HCT116 (cell line): ENCODE data around the gene USP17L30. TPM values are rescaled to one million over a fixed set of nuclear protein-coding genes. Genes with fewer than 3 reads are reported as not detected.

Source experiments
- ATAC-seq: fragments of 200-7000 bp; cut with Tn5 transposase; 2 replicates; pipeline ENCODE4 v1.9.1; 2020; ENCODE audit warnings: mild to moderate bottlenecking, moderate library complexity
- BruUV-seq: library from RNA; stranded (reverse); fragments of 400-500 nt; replicated peaks from 2 replicates; lab custom pipeline; 2021; lab: Mats Ljungman, UMichigan
- CTCF ChIA-PET: fragments of 300-600 bp; sonication (Branson Sonifier 250); formaldehyde crosslinking; loops from one replicate; lab custom pipeline; 2021; ENCODE audit warnings: antibody characterized with exemption; lab: Charles Lee
- POLR2A ChIA-PET: fragments of 300-600, 350-600 bp; sonication (Branson Sonifier 250); formaldehyde crosslinking; loops from one replicate; lab custom pipeline; 2021; ENCODE audit warnings: antibody characterized with exemption; lab: Charles Lee
- RAD21 ChIA-PET, 2 experiments: fragments of 300-600 bp; sonication (Branson Sonifier 250); formaldehyde crosslinking; loops; one replicate each; lab custom pipeline; 2023; ENCODE audit warnings: low total read pairs in 2 of 2; ENCODE audit not compliant: uncharacterized antibody in 2 of 2, unreplicated experiment in 2 of 2, low non-redundant PET in 1 of 2; lab: Charles Lee
- DNase-seq: peaks from one replicate; pipeline ENCODE4 v3.0.0-alpha.2; 2010; ENCODE audit warnings: low read depth, low spot score
- H2AFZ ChIP-seq: fragments of 200-600 bp; shearing (Covaris generic), sonication (generic); 2 replicates; pipeline ENCODE4 v1.6.1; 2017; ENCODE audit warnings: low read depth, mixed run types, mixed read lengths, antibody characterized with exemption, low read length; ENCODE audit not compliant: poor library complexity, severe bottlenecking
- H3K27ac ChIP-seq: 2 replicates; pipeline ENCODE4 v1.5.1; 2012; ENCODE audit warnings: low read depth, low read length
- H3K27me3 ChIP-seq: fragments of 200-600 bp; sonication (generic); 2 replicates; pipeline ENCODE4 v1.6.1; 2016; ENCODE audit warnings: mixed run types, low read length, mixed read lengths; ENCODE audit not compliant: insufficient read depth
- H3K36me3 ChIP-seq, 2 experiments: fragments of 200-500 bp in 1 of 2; fragments of 200-600 bp in 1 of 2; sonication (Bioruptor generic) in 1 of 2; sonication (generic) in 1 of 2; 2 replicates each; pipeline versions ENCODE4 v1.5.1 to v1.6.1; 2014 to 2016; ENCODE audit warnings: low read length in 2 of 2, inconsistent platforms in 1 of 2, mixed read lengths in 1 of 2, mixed run types in 1 of 2; ENCODE audit not compliant: insufficient read depth in 2 of 2, control insufficient read depth in 1 of 2
- H3K4me1 ChIP-seq, 2 experiments: fragments of 200-600 bp in 1 of 2; sonication (generic) in 1 of 2; 2 replicates each; pipeline versions ENCODE4 v1.5.1 to v1.6.1; 2012 to 2017; ENCODE audit warnings: low read length in 2 of 2, inconsistent platforms in 1 of 2, mild to moderate bottlenecking in 1 of 2, mixed read lengths in 1 of 2, mixed run types in 1 of 2, moderate library complexity in 1 of 2; ENCODE audit not compliant: insufficient read depth in 2 of 2, control insufficient read depth in 1 of 2
- H3K4me2 ChIP-seq: fragments of 200-600 bp; sonication (generic); 2 replicates; pipeline ENCODE4 v1.6.1; 2017; ENCODE audit warnings: mixed run types, low read length, mixed read lengths
- H3K4me3 ChIP-seq, 2 experiments: fragments of 200-600 bp in 1 of 2; sonication (generic) in 1 of 2; replicated peaks in 1 of 2; 2 replicates each; pipeline ENCODE4 v1.5.1; 2011 to 2016; ENCODE audit warnings: low read length in 2 of 2, control low read depth in 1 of 2, low read depth in 1 of 2, mild to moderate bottlenecking in 1 of 2, mixed read lengths in 1 of 2, mixed run types in 1 of 2
- H3K79me2 ChIP-seq: fragments of 200-600 bp; sonication (generic); 2 replicates; pipeline ENCODE4 v1.6.1; 2017; ENCODE audit warnings: mild to moderate bottlenecking, mixed run types, low read length, moderate library complexity, mixed read lengths; ENCODE audit not compliant: insufficient read depth
- H3K9ac ChIP-seq: fragments of 200-600 bp; sonication (generic); 2 replicates; pipeline ENCODE4 v1.6.1; 2016; ENCODE audit warnings: low read length, mixed read lengths
- H3K9me2 ChIP-seq: fragments of 200-600 bp; sonication (generic), shearing (Covaris generic); 2 replicates; pipeline ENCODE4 v1.6.1; 2017; ENCODE audit warnings: mixed run types, mild to moderate bottlenecking, moderate library complexity; ENCODE audit not compliant: insufficient read depth
- H3K9me3 ChIP-seq, 2 experiments: fragments of 200-500 bp in 1 of 2; fragments of 200-600 bp in 1 of 2; sonication (Bioruptor generic) in 1 of 2; sonication (generic) in 1 of 2; 2 replicates each; pipeline ENCODE4 v1.6.1; 2014 to 2017; ENCODE audit warnings: low read length in 2 of 2, mixed read lengths in 2 of 2, inconsistent platforms in 1 of 2, low read depth in 1 of 2, mild to moderate bottlenecking in 1 of 2, mixed run types in 1 of 2, moderate library complexity in 1 of 2; ENCODE audit not compliant: control insufficient read depth in 1 of 2, insufficient read depth in 1 of 2
- H4K20me1 ChIP-seq: fragments of 200-600 bp; sonication (generic), shearing (Covaris generic); 2 replicates; pipeline ENCODE4 v1.6.1; 2017; ENCODE audit warnings: mixed run types, mild to moderate bottlenecking, moderate library complexity; ENCODE audit not compliant: insufficient read depth
- CEBPB ChIP-seq: IDR thresholded peaks from 2 replicates; pipeline ENCODE4 v1.6.1; 2012; ENCODE audit warnings: low read depth
- intact Hi-C: fragments of 100-400 bp; cut with micrococcal nuclease; formaldehyde crosslinking; loops from 2 replicates; pipeline ENCODE4 v1.10.0; 2022
- total RNA-seq: library from RNA; stranded (reverse); gene quantifications from one replicate; pipeline ENCODE4 v1.2.1, GENCODE V29; 2021; ENCODE audit not compliant: unreplicated experiment

Gene USP17L30
- total RNA-seq, 1 experiment from 2014 or later = not detected

DNA sequence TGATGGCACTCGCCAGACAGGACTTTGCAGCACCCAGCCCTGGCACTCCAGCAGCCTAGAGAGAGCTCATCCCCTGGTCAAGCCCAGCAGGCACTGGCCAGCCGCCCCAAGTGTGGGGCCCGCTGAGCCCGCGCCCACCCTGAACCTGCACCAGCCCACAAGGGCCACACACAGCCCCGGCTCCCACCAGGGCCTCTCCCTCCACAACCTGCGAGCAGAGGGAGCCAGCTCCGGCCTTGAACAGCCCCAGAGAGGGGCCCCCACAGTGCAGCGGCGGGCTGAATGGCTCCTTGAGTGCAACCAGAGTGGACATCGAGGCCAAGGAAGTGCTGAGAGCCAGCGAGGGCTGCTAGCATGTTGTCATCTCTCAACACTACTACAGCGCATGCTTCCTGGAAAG lies 46.9 kb downstream of the USP17L30 start:
- H3K79me2 ChIP-seq = no peaks in the 10 kb centered on the region
- no peaks in the 10 kb centered on the region for H4K20me1 ChIP-seq
- no peak for DNase-seq
- POLR2A ChIA-PET = no interaction called here
- H2AFZ ChIP-seq = no peak overlapping the region
- H3K36me3 ChIP-seq = no peaks in the 10 kb centered on the region
- H3K4me3 ChIP-seq = no peak overlapping the region
- H3K9me3 ChIP-seq = no peaks in the 10 kb centered on the region
- no TSS peak for BruUV-seq
- H3K27me3 ChIP-seq = no peaks in the 10 kb centered on the region
- no peak overlapping the region for H3K27ac ChIP-seq
- no peak overlapping the region for H3K4me2 ChIP-seq
- no peak overlapping the region for H3K9ac ChIP-seq
- CTCF ChIA-PET = no interaction called here
- TF ChIP-seq CEBPB = no peak
- TF ChIP-seq, all 23 proteins: peak for 0
- no peaks in the 10 kb centered on the region for H3K4me1 ChIP-seq
- H3K9me2 ChIP-seq = no peaks in the 10 kb centered on the region
- intact Hi-C loops = no loop called here
- RAD21 ChIA-PET = no interaction called here
- ATAC-seq = no peak

Other genes starting within 250 kb of the USP17L30 start
- not detected for gene FAM90A26, start 192.7 kb upstream of the USP17L30 start, total RNA-seq
- gene USP17L10, start 152.5 kb upstream of the USP17L30 start, total RNA-seq = not detected
- gene USP17L11, start 147.7 kb upstream of the USP17L30 start, total RNA-seq = 0.15 TPM
- gene USP17L12, start 143.0 kb upstream of the USP17L30 start, total RNA-seq = not detected
- not detected for gene USP17L13, start 138.2 kb upstream of the USP17L30 start, total RNA-seq
- gene USP17L15, start 128.7 kb upstream of the USP17L30 start, total RNA-seq = not detected
- gene USP17L17, start 119.2 kb upstream of the USP17L30 start, total RNA-seq = not detected
- not detected for gene USP17L18, start 114.5 kb upstream of the USP17L30 start, total RNA-seq
- gene USP17L19, start 109.8 kb upstream of the USP17L30 start, total RNA-seq = not detected
- gene USP17L20, start 105.0 kb upstream of the USP17L30 start, total RNA-seq = 0.15 TPM
- gene USP17L21, start 100.3 kb upstream of the USP17L30 start, total RNA-seq = not detected
- gene USP17L22, start 95.5 kb upstream of the USP17L30 start, total RNA-seq = not detected
- not detected for gene USP17L24, start 38.0 kb upstream of the USP17L30 start, total RNA-seq
- not detected for gene USP17L25, start 33.2 kb upstream of the USP17L30 start, total RNA-seq
- not detected for gene USP17L26, start 28.5 kb upstream of the USP17L30 start, total RNA-seq
- gene USP17L5, start 23.7 kb upstream of the USP17L30 start, total RNA-seq = not detected
- gene USP17L27, start 19.0 kb upstream of the USP17L30 start, total RNA-seq = not detected
- not detected for gene USP17L28, start 14.2 kb upstream of the USP17L30 start, total RNA-seq
- gene USP17L29, start 9.5 kb upstream of the USP17L30 start, total RNA-seq = not detected
- not detected for gene DEFB131A, start 81.3 kb downstream of the USP17L30 start, total RNA-seq